SW480 (cell line): ENCODE data around the gene IMMP2L.
"Not testable (repeated sequence)": the region's sequence is repeated elsewhere in the genome, so short reads cannot be mapped to it uniquely, and the experiment has no call there.

ENCODE experiments used
- DNase-seq: peaks from one replicate; pipeline ENCODE4 v3.0.0-alpha.2; 2016; ENCODE audit warnings: low spot score

IMMP2L gene

GRCh38 chr7:111505422-111505821 is 56.9 kb downstream of the IMMP2L start:
- not testable (repeated sequence) for DNase-seq

DNA sequence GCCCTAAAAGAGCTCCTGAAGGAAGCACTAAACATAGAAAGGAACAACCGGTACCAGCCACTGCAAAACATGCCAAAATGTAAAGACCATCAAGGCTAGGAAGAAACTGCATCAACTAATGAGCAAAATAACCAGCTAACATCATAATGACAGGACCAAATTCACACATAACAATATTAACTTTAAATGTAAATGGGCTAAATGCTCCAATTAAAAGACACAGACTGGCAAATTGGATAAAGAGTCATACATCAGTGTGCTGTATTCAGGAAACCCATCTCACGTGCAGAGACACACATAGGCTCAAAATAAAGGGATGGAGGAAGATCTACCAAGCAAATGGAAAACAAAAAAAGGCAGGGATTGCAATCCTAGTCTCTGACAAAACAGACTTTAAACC is 60.5 kb downstream of the IMMP2L start:
- not testable (repeated sequence) for DNase-seq

DNA sequence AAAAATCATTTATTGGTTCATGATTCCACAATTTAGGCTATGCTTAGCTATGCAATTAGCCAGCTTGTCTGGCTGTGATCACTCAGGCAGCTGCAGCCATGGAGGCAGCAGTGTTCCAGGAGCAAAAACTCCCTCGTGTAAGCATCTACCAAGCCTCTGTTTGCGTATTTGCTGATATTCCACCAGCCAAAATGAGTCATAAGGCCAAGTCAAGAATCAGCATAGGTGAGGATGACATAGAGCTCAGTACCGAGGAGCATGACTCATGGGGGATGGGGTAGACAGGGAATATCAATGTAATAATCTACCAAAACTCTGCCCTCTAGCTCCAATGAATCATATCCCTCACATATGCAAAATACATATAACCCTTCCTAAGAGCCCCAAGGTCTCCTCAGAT is 63.3 kb downstream of the IMMP2L start:
- DNase-seq: no peak

GRCh38 chr7:111498391-111499007 is 63.8 kb downstream of the IMMP2L start:
- DNase-seq: no peak

GRCh38 chr7:111495173-111495810 is 67.0 kb downstream of the IMMP2L start:
- no peak for DNase-seq

DNA sequence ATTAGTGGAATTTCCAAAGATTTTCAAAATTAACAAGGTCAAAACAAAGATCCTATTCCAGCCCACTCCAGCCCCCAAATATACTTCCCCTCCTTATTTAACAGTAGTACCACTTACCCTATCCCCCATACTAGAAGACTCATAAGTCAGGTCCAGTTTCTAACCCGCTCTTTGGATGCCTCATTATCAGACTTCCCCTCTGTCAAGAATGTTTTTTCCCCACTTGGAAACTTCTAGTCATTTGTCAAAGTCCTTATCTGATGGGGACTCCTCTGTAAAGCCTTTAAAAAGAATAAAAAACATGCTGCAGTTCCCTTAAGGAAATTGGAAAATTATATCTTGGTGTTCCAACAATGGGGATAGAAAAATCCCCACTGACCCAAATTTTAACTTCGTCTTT is 70.1 kb downstream of the IMMP2L start:
- no peak for DNase-seq

DNA sequence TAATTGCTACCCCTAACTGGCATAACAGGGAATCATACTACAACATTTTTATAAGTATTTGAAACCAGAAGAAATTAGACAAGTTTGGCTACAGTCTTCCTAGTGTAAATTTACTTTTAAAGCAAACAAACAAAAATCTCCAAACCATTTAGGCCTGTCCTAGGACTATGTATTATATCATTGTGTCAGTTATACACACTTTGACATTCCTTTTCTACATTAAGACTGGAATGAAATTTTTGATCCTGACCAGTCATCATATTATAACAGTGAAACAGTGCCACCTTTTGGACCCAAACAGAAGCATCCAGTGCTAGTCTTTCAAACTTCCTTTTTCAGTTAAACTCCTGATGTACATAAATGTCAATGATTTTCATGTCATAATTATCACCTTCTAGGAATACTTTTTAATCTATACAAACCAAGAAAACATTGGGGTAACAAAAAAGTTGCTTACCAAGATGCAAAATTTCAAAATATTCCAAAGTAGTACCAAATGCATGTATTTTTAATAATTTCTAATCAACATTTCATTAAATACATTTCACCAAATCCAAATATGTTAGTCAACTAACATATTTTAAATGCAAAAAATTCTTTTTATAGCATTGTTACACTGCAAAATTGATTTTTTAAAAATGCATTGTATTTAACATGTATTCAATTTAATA is 75.7 kb downstream of the IMMP2L start:
- DNase-seq: peak; percentile 62

GRCh38 chr7:111485701-111486380 is 76.5 kb downstream of the IMMP2L start:
- DNase-seq: no peak

DNA sequence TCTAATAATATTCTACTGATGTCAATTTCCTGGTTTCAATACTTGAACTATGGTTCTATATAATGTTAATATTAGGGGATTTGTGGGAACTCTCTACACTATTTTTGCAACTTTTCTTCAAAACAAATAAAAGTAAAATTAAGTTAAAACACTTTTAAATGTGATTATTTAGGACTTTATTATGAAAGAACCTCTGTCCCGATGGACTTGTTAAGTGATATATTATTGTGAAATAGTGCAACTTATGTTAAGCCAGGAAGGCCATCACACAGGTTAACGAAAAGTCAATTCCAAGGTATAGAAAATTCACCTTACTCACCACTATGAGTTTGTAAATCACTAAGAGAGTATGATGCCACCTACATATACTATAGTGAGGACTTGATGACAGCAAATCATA is 79.2 kb downstream of the IMMP2L start:
- no peak for DNase-seq

DNA sequence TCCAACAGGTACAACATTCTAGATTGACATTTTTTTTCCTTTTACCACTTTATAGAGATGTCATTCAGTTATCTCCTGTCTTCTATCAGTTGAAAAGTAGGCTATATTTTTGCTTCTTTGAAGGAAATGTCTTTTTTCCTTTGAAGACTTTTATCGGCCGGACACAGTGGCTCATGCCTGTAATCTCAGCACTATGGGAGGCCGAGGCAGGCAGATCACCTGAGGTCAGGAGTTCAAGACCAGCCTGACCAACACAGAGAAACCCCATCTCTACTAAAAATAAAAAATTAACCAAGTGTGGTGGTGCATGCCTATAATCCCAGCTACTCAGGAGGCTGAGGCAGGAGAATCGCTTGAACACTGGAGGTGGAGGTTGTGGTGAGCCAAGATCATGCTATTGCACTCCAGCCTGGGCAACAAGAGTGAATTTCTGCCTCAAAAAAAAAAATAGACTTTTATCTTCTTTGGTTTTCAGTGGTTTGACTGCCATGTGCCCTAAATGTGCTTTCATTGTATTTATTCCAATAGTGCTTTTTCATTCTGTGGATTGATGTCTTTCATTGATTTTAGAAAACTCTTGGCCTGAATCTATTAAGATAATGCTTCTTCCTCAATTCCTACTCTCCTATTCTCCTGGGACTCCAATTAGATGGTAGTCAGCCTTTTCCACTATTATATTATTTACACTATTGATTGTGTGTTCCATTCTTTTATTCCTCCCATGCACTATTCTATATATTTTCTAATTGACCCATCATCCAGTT is 84.6 kb downstream of the IMMP2L start:
- DNase-seq: no peak

DNA sequence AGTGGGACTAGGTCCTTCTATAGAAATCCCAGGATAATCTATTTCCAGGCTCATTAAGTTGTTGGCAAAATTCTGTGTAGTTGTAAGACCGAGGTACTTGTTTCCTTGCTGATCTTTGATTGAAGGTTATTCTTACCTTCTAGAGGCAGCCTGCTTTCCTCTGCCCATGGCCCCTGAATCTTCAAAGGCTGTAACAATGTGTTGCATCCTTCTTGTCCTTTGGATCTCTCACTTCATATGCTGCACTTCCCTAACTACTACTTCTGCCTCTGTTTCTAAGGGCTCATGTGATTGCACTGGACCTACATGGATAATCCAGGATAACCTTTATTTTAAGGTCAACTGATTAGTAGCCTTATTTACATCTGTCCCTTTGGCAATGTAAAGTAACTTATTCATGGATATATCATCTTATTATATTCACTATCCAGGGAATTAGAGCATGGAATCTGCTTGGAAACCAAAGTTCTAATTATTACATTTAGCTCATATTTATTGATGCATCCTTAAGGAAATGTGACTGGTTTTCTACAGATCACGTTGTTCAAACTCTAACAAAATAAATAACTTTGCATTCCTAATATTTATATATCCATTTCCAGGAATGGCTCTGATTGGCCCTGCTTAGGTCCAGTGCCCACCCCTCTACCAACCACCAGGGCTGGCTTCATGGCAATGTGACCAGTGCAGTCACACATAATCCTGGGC is 85.6 kb downstream of the IMMP2L start:
- no peak for DNase-seq

- DNase-seq: no peak
These were observed 86.3 kb downstream of the IMMP2L start for GRCh38 chr7:111475959-111476358.

- no peak for DNase-seq
These were observed 86.9 kb downstream of the IMMP2L start for GRCh38 chr7:111475419-111475748.

DNA sequence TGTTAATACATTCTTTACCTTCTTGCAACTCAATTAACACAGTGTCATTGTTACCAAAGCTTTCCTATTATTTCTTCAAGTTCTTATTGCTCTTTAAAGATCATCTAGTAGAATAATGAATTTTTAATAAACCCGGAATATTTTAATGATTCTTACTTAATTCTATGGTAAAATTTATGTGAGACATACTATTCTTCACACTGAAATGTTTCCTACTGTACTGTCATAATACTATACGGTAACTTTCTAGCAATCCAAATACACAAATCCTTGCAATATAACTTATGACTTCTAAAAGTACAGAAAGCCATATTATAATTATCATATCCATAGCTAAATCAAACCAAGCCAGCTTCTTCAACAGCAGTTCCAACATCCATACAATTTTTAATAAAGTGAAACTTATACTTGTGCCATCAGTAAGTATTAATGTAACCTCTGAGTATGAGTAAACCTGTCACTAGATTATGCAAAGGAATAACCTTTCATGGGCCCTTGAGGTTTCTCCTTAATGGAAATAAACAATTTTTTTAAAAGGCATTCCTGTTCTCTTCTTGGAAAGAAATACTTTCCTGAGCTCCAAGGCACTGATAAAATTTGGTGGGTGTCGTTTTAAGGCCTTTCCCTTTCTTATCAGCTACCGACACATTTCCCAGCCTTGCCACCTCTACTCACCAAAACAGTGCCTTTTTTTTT is 87.4 kb downstream of the IMMP2L start:
- no peak for DNase-seq

DNA sequence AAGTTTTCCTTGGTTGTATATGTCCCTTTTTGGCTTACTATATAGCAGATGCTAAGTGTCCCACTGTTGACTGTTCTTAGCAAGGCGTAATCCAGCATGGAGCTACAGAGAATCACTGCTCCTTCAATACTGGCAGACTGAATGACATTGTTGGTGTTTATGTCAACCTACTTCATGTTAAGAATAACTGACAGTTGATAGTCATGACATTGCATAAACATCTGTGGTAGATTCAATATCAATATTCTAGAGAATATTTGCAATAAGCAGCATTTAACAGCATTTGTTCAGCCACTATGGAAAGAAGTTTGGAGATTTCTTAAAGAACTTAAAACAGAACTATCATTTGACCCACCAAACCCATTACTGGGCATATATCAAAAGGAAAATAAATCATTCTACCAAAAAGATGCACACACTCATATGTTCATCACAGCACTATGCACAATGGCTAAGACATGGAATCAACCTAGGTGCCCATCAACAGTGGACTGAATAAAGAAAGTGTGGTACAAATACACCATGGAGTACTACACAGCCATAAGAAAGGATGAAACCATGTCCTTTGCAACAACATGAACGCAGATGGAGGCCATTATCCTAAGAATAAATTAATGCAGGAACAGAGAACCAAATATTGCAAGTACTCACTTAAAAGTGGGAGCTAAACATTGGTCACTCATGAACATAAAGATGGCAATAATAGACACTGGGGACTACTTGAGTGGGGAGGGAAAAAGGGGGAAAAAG is 88.7 kb downstream of the IMMP2L start:
- no peak for DNase-seq

DNA sequence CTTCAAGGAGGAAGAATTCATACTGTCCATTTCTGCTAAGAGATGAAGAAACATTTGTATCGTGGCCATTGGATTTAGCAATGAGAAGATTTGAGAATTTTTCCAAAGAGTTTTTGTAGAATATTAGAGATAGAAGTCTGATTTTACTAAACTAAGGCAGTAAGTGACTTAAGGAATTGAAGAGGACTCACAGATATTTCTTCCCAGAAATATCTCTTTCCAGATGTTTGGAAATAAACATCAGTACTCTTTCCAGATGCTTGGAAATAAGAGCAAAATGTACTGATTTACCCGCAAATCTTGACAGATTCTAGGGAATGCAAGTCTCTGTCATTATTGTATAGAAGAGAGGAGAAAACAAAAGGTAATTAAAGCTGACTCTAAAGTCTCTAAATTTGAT is 91.3 kb downstream of the IMMP2L start:
- DNase-seq: no peak

DNA sequence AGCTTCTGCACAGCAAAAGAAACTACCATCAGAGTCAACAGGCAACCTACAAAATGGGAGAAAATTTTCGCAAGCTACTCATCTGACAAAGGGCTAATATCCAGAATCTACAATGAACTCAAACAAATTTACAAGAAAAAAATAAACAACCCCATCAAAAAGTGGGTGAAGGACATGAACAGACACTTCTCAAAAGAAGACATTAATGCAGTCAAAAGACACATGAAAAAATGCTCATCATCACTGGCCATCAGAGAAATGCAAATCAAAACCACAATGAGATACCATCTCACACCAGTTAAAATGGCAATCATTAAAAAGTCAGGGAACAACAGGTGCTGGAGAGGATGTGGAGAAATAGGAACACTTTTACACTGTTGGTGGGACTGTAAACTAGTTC is 92.4 kb downstream of the IMMP2L start:
- DNase-seq: not testable (repeated sequence)

DNA sequence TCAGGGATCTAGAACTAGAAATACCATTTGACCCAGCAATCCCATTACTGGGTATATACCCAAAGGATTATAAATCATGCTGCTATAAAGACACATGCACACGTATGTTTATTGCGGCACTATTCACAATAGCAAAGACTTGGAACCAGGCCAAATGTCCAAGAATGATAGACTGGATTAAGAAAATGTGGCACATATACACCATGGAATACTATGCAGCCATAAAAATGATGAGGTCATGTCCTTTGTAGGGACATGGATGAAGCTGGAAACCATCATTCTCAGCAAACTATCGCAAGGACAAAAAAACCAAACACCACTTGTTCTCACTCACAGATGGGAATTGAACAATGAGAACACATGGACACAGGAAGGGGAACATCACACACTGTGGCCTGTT is 96.5 kb downstream of the IMMP2L start:
- DNase-seq: not testable (repeated sequence)

DNA sequence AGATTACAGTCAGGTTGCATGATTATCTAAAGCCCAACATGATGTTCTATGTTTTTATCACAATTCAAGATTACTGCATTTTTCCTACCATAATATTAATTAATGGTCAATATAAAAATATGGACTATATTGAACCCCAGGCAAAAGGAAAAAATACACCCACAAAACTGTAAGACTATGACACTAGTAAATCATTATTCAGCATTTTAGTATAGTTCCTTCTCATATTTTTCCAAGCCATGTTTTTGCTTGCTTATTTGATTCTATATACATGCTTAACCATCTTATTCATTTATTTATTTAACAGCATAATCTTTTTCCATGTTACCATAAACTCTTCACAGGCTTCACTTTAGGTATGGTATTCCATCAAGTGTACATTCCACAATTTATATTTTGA is 101.6 kb downstream of the IMMP2L start:
- DNase-seq: no peak

GRCh38 chr7:111459757-111460280 is 102.5 kb downstream of the IMMP2L start:
- DNase-seq: no peak
